HG03575 (cell line): Measurements from ENCODE around the gene SECISBP2.
"Not testable (repeated sequence)": the region's sequence is repeated elsewhere in the genome, so short reads cannot be mapped to it uniquely, and the experiment has no call there.

Experiments
- ATAC-seq: cut with Tn5 transposase; IDR thresholded peaks from one replicate; pipeline ENCODE4 v1.9.1; 2021; ENCODE audit not compliant: unreplicated experiment, insufficient number of reproducible peaks, low FRiP score; ENCODE audit errors: extremely low read depth

SECISBP2 gene, protein sequence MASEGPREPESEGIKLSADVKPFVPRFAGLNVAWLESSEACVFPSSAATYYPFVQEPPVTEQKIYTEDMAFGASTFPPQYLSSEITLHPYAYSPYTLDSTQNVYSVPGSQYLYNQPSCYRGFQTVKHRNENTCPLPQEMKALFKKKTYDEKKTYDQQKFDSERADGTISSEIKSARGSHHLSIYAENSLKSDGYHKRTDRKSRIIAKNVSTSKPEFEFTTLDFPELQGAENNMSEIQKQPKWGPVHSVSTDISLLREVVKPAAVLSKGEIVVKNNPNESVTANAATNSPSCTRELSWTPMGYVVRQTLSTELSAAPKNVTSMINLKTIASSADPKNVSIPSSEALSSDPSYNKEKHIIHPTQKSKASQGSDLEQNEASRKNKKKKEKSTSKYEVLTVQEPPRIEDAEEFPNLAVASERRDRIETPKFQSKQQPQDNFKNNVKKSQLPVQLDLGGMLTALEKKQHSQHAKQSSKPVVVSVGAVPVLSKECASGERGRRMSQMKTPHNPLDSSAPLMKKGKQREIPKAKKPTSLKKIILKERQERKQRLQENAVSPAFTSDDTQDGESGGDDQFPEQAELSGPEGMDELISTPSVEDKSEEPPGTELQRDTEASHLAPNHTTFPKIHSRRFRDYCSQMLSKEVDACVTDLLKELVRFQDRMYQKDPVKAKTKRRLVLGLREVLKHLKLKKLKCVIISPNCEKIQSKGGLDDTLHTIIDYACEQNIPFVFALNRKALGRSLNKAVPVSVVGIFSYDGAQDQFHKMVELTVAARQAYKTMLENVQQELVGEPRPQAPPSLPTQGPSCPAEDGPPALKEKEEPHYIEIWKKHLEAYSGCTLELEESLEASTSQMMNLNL

GRCh38 chr9:89318123-89319014, at the start of gene SECISBP2:
TSS of gene SECISBP2 (plus strand) at chr9:89318500. CDS start at chr9:89318577, 77 bp downstream.
- ATAC-seq: peak; percentile 39

DNA sequence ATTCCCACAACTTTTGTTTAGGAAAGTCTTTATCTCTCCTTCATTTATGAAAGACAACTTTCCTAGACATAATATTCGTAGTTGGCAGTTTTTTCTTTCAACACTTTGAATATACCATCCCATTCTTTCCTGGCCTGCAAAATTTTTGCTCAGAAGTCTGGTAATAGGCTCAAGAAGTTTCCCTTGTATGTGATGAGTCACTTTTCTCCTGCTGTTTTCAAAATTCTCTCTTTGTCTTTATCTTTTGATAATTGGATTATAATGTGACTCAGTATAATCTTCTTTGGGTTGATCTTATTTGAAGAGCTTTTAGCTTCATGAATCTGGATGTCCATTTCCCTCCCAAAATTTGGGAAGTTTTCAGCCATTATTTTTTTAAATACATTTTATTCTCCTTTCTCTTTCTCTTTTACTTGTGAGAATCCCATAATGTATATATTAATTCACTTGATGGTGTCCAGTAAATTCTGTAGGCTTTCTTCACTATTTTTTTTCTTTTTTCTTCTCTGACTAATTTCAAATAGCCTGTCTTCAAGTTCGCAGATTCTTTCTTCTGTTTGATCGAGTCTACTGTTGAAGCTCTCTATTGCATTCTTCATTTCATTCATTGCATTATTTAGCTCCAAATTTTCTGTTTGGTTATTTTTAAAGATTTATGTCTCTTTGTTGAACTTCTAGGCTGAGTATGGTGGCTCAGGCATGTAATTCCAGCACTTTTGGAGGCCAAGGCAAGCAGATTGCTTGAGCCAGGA, 44.6 kb upstream of the SECISBP2 start:
- no peak for ATAC-seq

DNA sequence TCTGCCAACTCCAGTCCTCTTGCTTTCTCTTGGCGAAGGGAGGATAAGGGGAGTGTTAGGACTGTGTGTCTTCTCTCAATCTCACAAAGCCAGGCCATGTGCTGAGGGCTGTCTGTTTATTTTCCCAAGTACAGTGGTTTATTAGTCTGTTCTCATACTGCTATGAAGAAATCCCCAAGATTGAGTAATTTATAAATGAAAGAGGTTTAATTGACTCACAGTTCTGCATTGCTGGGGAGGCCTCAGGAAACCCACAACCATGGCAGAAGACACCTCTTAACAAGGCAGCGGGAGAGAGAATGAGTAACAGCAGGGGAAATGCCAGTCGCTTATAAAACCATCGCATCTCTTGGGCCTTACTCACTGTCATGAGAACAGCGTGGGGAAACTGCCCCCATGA, 43.5 kb upstream of the SECISBP2 start:
- no peak for ATAC-seq

DNA sequence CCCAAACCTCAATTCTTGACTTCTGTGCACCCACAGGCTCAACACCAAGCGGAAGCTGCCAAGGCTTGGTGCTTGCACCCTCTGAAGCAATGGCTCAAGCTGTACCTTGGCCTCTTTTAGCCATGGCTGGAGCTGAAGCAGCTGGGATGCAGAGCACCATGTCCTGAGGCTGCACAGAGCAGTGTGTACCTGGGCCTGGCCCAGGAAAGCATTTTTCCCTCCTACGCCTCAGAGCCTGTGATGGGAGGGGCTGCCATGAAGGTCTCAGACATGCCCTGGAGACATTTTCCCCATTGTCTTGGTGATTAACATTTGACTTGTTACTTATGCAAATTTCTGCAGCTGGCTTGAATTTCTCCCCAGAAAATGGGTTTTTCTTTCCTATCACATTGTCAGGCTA, 42.3 kb upstream of the SECISBP2 start:
- ATAC-seq: not testable (repeated sequence)

- ATAC-seq: no peak
Observed at GRCh38 chr9:89277043-89277442, 41.3 kb upstream of the SECISBP2 start.

GRCh38 chr9:89277454-89277853, 40.8 kb upstream of the SECISBP2 start:
- ATAC-seq: no peak

DNA sequence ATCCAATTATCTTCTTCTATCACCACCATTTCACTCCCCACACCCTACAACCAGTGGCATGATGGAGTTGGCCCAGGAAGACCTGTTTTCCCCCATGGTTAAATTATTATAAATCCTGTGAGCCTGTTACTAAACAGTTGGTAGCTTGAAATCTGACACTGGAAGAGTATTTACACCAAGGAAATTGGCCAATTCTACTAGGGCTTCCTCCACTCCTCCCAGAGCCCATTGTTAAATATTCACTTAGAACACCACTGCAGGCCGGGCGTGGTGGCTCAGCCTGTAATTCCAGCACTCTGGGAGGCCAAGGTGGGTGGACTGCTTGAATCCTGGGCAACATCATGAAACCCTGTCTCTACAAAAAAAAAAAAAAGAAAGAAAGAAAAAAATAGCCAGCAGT, 39.7 kb upstream of the SECISBP2 start:
- ATAC-seq: no peak

DNA sequence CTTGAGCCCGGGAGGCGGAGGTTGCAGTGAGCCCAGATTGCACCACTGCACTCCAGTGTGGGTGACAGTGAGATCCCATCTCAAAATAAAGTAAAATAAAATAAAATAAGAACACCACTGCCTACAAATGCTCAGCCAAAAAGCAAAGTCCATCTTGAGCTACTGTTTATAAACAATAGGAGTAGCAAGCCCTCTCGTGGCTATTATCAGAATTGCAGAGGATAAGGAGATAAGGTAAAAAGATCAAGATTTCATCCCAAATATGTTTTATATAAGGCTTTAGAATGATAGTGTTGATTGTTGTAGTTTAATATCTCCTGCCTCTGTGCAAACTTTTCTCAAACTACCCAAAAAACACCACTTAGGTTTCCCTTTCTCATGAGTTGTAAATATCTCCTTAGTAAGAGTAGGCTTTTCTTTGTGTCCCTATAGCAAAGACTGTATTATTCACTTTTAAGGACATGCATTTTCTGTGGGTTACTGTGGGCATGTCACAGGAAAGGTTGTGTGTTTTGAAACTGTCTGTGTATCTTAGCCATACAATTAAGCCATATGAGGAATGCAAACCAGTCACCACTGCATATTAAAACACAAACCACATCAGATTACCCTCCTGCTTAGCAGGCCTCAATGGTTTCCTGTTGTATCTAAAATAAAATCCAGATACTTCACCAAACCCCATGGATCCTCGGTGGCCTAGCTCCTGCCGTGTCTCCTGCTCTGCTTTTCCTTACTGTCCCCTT, 39.1 kb upstream of the SECISBP2 start:
- no peak for ATAC-seq

DNA sequence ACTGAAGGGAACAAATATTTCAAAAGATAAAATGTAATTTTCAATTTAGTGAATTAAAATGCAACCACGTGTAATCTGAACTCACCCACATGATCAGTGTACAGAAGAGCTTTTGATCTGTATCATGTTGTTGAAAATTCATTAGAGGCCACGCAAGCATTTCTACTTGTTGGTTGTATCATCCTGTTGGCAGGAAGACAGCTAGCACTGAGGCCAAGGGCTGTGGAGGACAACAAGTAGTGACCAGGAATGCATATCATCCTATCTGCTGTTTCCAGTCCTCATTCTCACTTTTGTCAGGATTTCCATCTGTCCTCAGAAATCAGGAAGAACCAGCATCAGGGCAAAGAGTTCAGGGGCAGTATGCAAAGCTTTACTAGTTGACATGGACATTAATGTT, 37.2 kb upstream of the SECISBP2 start:
- no peak for ATAC-seq

GRCh38 chr9:89282248-89282968, 35.9 kb upstream of the SECISBP2 start:
- ATAC-seq: not testable (repeated sequence)

- no peak for ATAC-seq
Observed at GRCh38 chr9:89284076-89284475, 34.2 kb upstream of the SECISBP2 start.

GRCh38 chr9:89291741-89292140, 26.6 kb upstream of the SECISBP2 start:
- ATAC-seq: no peak

DNA sequence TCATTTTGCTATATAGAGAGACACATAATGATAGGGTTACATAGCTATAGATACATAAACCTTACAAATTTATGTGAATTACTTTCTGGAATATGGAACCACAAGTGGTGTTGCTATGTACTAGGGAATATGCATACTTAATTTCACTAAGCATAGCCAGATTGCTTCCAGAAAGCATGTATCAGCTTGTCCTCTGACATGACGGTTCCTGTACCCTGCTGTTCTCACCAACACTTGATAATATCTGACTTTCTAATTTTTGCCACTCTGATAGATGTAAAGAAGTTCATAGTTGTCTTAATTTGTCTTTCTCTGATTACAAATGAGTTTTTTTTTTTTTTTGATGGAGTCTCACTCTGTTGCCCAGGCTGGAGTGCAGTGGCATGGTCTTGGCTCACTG, 25.3 kb upstream of the SECISBP2 start:
- no peak for ATAC-seq

GRCh38 chr9:89295400-89295799, 22.9 kb upstream of the SECISBP2 start:
- no peak for ATAC-seq

- ATAC-seq: not testable (repeated sequence)
Observed at GRCh38 chr9:89301996-89302395, 16.3 kb upstream of the SECISBP2 start.

GRCh38 chr9:89304020-89304833, 14.1 kb upstream of the SECISBP2 start:
- no peak for ATAC-seq

DNA sequence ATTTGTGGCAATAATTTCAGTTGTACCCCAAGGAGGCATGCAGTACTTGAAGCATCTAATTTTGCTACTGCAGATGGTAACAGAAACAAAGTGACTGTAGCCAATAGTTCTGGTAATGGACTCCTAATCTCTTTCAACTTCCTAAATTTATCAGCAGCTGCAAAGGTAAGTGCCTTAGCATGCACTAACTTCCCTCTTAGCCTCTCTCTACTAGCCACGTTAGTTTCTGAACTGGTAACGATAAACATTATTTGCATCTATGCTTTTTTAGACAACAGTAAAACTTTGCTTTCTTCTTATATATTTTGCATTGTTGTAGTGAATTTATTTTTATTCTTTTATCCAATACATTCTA, 13.5 kb upstream of the SECISBP2 start:
- ATAC-seq: no peak
